ENCODE data around the gene CASZ1.

Gene CASZ1

GRCh38 chr1:10681296-10682107, 114.9 kb downstream of the CASZ1 start:
- no peak for DNase-seq

- DNase-seq: no peak
These were observed 116.0 kb downstream of the CASZ1 start for GRCh38 chr1:10680487-10680886.

GRCh38 chr1:10679496-10680220, 116.8 kb downstream of the CASZ1 start:
- DNase-seq: no peak

DNA sequence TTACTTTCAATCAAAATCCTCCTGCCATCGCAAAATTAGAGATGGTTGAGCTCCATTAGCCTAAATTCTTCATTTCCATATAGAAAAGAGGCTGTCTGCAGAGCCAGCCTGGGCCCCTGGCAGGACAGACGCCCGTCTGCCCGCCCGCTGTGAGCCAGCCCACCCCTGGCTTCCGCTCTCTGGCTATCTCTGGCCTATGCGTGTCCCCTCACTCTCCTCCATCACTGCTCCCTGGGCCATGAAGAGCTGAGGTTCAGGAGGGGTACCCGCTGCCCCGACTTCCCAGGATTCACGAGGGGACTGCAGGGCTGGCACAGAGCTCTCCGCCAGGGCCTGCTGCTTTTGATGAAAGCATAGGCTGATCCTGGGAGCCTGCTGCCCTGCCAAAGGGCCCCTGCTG, 117.6 kb downstream of the CASZ1 start:
- no peak for DNase-seq

DNA sequence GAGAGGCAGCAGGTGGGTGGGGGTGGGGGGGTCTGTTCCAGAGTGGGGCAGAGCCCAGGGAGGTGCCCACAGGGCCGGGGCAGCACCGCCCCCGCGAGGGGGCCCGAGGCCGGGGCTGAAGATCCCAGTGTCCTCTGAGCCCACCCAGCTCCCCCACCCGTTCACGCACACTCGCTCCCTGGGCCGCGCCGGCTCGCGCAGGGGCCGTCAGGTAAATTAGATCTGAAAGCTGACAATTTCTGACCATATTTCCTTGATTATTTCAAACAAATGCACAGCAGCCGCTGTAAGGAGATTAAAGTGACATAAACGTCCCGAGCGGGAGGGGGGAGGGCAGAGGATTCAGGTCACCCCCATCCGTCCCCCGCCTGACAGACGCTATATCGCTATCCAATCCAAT, 118.0 kb downstream of the CASZ1 start:
- no peak for DNase-seq

DNA sequence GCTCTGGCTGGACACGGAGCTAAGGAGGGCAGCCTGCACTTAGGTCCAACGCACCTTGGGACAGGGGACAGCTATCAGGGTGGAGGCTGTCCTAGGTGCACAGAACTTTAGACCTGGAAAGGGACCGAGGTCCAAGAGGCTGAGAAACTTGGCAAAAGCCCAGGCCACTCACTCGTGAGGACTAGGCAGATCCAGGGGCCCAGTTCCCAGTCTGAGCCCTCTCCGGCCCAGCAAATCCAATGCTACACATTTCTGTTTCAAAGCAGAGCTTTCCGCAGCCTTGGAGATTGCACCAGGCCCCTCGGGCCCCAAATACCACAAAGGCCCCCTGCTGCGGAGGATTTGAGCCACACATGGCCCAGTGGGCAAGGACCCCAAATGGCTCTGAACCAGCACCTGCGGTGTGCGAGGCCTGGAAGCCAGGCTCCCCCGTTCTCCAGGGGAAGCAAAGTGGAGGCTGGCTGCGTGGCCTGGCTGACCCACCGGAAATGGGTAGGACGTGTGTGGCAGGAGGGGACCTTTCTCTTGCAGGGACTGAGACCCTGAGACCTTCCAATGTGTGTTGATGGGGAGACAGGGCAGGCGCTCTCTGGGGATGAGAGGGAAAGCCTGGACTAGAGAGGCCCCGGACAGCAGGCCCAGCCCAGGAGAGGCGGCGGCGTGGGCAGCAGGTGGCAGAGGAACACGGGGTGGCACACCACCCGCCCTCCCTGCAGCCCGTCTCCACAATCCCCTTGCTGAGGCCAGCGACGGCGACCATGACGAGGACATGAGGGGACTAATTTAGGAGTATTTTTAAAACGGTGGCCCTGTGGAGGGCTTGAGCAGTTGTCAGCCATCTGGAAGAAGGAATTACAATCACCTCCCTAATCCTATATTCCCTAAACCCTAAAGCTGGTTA, 118.7 kb downstream of the CASZ1 start:
- no peak for DNase-seq

DNA sequence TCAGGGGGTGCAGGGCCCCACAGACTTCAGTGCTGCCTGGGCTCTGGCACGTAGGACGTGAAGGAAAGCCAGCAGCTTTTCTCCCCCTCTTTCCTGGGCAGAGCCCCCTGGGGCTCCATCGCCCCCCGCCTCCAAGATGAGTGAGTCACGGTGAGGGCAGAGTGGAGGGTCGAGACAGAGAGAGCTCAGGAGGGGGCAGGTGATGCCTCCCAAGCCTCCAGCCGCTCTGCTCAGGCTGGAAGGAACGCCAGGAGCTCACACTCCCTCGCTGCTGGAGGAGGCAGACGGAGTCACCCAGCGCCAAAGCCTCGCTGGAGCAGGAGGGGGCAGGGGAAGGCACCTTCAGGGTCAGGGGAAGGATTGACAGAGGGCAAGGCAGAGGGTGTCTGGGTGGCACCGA, 119.5 kb downstream of the CASZ1 start:
- no peak for DNase-seq

DNA sequence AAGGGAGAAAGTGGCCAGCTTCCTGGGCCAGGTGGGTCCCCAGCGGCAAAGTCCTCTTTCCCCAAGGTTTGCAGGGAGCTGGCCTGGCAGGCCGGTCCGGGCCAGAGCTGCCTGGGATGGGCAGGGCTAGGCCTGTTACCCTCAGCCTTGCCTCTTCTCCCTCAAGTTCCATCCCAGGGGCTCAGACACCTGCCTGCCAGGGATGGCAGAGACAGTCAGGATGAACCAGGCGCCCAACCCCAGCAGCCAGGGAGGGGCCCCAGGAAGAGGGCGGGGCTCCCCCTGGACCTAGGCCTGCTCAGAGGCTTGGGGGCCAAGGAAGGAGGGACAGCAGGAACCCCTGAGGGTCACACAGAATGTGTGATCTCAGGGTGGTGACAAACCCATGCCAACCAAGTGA, 120.6 kb downstream of the CASZ1 start:
- no peak for DNase-seq

- no peak for DNase-seq
These were observed 121.5 kb downstream of the CASZ1 start for GRCh38 chr1:10674700-10675609.

DNA sequence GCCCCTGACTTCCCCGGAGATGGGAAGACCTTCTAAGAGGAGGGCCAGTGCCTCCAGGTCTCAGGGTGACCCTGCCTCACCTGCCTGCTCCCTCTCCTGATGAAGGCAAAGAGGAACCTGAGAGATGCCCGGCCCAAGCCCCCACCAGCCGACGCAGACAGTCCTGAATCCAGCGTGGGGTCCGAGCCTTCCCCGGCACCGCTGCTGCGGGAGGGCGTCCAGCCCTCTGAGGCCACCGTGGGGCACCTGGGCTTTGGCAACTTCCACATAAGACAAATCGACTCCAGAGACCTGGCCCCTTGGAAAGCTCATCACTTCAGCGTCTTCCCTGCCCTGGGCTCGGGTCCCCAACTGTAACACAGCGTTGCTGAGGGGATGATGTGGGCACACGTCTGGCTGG, 122.2 kb downstream of the CASZ1 start:
- no peak for DNase-seq

DNA sequence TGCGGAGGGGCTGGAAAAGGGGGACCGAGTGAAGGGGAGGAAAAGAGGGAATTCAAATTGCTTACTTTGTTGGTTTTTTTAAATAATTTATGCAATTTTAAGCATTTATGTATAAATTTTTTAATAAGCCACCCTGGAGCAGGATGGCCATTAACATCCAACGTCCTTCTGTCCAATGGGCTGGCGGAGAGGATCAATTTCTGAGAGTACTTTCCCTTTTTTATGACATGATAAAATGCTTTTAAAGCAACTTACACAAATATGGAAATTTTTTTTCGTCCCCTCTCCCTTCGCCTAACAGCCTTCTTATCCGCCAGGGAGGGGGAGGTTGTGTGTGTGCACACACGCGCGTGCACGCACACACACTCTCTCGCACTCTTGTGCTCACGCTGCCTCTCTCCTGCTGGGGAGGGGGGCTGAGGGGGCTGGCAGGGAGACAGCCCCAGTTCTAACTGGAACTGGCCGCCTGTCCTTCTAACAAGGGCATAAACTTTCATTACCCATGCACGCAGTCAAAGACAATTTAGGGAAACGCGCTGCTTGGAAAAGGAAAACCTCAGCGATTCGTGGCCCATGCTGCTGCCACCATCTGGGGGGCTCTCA, 123.2 kb downstream of the CASZ1 start:
- no peak for DNase-seq

GRCh38 chr1:10672343-10673050, 123.9 kb downstream of the CASZ1 start:
- no peak for DNase-seq

- no peak for DNase-seq
These were observed 124.7 kb downstream of the CASZ1 start for GRCh38 chr1:10671622-10672342.

GRCh38 chr1:10671090-10671489, 125.4 kb downstream of the CASZ1 start:
- DNase-seq: no peak

GRCh38 chr1:10670190-10670589, 126.3 kb downstream of the CASZ1 start:
- no peak for DNase-seq

- no peak for DNase-seq
These were observed 126.9 kb downstream of the CASZ1 start for GRCh38 chr1:10669570-10669969.

GRCh38 chr1:10667861-10668761, 128.3 kb downstream of the CASZ1 start:
- no peak for DNase-seq

DNA sequence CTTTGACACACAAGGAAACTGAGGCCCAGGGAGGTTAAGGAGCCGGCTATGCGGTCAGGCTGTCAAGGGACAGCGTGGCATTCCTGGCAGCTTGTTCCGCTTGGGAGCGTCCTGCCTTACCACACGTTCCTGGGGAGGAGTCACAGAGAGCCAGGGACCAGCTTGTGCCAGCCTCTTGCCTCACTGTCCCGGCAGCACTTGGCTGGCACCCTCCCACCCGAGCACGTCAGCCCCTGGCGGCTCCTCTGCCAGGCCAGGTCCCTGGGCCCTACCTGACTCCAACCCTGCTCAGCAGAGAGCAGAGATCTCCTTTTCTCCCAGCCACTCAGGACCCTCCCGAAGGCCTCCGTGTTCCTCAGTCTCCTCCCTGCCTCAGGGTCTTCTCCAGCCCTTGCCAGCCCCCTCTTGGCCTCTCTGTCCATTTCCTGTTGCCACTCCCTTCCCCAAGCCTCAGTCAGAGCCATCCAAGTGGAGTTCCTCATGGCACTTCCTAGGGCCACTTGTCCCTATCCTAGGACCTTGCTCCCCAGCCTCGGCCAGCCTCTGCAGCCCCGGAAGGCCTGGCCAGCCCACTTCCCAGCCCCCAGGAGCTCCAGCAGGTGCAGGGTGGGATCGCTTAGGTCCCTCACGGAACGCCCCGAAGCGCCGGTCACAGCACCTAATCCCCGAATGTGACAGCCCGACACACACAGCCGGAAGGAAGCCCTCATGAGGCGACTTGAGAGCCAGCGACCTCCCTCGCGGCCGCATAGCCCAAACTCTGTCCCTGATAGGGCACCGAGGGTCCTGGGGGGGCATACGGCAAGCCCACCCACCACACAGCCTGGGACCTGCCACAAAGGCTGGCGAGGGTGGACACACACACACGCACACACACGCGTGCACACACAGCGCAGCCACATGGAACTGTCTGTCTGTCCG, 130.3 kb downstream of the CASZ1 start:
- DNase-seq: no peak

All from activated CD4-positive, alpha-beta T cell treated with anti-CD3 and anti-CD28 coated beads, Interleukin-2, Interleukin-6, amounts not matched to agents 100 ng/mL and 50 ng/mL, durations not matched to agents 16 hours and 8 hours (primary cell).